GM18519 (cell line): Measurements from ENCODE around the gene MOK.

Experiments
- ATAC-seq: cut with Tn5 transposase; IDR thresholded peaks from one replicate; pipeline ENCODE4 v1.9.1; 2021; ENCODE audit warnings: mild to moderate bottlenecking, moderate library complexity; ENCODE audit not compliant: unreplicated experiment, low FRiP score

The MOK gene

GRCh38 chr14:102187044-102187443 lies 117.9 kb downstream of the MOK start:
- no peak for ATAC-seq

GRCh38 chr14:102185360-102185759 lies 119.6 kb downstream of the MOK start:
- no peak for ATAC-seq

- no peak for ATAC-seq
Measured at GRCh38 chr14:102184316-102185035, 120.5 kb downstream of the MOK start.

GRCh38 chr14:102183886-102184285 lies 121.1 kb downstream of the MOK start:
- ATAC-seq = no peak

- ATAC-seq = no peak
Measured at GRCh38 chr14:102182936-102183619, 121.9 kb downstream of the MOK start.

- no peak for ATAC-seq
Measured at GRCh38 chr14:102182190-102182589, 122.8 kb downstream of the MOK start.

GRCh38 chr14:102181187-102181586 lies 123.8 kb downstream of the MOK start:
- ATAC-seq = no peak

GRCh38 chr14:102180248-102180998 lies 124.5 kb downstream of the MOK start:
- ATAC-seq = no peak
